ENCODE data around the gene LGR6.
"Not testable (repeated sequence)": the region's sequence is repeated elsewhere in the genome, so short reads cannot be mapped to it uniquely, and the experiment has no call there.

LGR6 gene

DNA sequence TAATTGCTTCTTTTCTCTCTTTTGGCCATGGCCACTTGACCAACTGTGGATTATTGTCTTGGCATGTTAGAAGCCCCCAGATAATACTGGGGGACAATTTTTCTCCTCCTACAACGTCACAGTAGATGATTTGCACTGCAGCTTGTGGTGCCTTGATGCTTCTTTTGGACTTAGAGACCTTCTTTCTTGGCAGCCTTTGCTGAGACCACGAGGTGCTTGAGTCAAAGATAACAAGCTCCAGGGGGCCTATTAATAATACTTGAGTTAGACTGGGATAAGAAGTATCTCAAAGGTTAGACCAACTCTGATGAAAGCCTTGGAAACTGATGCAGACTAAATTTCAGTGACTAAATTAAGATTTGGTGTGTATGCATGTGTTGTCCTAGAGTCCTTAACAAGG is 158.1 kb downstream of the LGR6 start:
- Histone ChIP-seq H4K20me1 (ENCODE audit: insufficient read depth, low read length) (no peaks in the 10 kb centered on the region), H3K27me3 (ENCODE audit: low read depth, low read length) (no peaks in the 10 kb centered on the region), H3K27ac (ENCODE audit: low read length) (no peak overlapping the region), H3K4me2 (ENCODE audit: low read length) (no peak overlapping the region), H3K4me1 (ENCODE audit: low read length) (peaks cover 14% of the 10 kb centered on the region), H3K79me2 (ENCODE audit: low read length) (peaks cover 4% of the 10 kb centered on the region; the same call in 1 of the 2 replicates), H3K36me3 (replicated peaks; ENCODE audit: low read depth, low read length) (no peaks in the 10 kb centered on the region), H3K9me3 (ENCODE audit: insufficient read depth, low read length) (no peaks in the 10 kb centered on the region), H3K4me3 (ENCODE audit: low read length) (no peak overlapping the region), H3K9ac (ENCODE audit: low read length) (no peak overlapping the region), H2AFZ (ENCODE audit: low read depth, low read length) (no peak overlapping the region)
- TF ChIP-seq, protein P1, sequence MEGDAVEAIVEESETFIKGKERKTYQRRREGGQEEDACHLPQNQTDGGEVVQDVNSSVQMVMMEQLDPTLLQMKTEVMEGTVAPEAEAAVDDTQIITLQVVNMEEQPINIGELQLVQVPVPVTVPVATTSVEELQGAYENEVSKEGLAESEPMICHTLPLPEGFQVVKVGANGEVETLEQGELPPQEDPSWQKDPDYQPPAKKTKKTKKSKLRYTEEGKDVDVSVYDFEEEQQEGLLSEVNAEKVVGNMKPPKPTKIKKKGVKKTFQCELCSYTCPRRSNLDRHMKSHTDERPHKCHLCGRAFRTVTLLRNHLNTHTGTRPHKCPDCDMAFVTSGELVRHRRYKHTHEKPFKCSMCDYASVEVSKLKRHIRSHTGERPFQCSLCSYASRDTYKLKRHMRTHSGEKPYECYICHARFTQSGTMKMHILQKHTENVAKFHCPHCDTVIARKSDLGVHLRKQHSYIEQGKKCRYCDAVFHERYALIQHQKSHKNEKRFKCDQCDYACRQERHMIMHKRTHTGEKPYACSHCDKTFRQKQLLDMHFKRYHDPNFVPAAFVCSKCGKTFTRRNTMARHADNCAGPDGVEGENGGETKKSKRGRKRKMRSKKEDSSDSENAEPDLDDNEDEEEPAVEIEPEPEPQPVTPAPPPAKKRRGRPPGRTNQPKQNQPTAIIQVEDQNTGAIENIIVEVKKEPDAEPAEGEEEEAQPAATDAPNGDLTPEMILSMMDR (IDR thresholded peaks at IDR 0.05; ENCODE audit: low read depth, low read length), result no peak
- no peak for TF ChIP-seq EZH2phosphoT487 (IDR thresholded peaks at IDR 0.05; ENCODE audit: low read depth)

DNA sequence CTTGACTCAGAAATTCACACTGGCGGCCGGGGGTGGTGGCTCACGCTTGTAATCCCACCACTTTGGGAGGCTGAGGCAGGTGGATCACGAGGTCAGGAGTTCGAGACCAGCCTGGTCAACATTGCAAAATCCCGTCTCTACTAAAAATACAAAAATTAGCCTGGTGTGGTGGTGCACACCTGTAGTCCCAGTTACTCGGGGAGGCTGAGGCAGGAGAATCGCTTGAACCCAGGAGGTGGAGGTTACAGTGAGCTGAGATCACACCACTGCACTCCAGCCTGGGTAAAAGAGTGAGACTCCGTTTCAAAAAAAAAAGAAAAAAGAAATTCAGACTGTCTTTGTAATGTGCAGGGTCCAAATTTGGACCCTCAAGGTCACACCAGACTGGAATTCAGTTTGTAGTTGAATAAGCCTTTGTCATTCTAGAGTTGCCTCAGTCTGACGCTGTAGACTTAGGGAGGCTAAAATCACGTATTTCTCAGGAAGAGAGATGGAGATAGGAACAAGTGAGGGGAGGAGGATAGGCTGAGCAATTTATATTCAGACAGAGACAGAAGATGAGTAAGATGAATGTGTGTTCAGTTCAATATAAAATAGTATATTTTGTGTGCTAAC is 159.1 kb downstream of the LGR6 start:
- H3K9ac ChIP-seq (ENCODE audit: low read length); H4K20me1 ChIP-seq (ENCODE audit: insufficient read depth, low read length); H2AFZ ChIP-seq (ENCODE audit: low read depth, low read length); H3K36me3 ChIP-seq (replicated peaks; ENCODE audit: low read depth, low read length); H3K27me3 ChIP-seq (ENCODE audit: low read depth, low read length); H3K79me2 ChIP-seq (ENCODE audit: low read length); H3K9me3 ChIP-seq (ENCODE audit: insufficient read depth, low read length); H3K27ac ChIP-seq (ENCODE audit: low read length); H3K4me2 ChIP-seq (ENCODE audit: low read length); H3K4me3 ChIP-seq (ENCODE audit: low read length): not testable (repeated sequence)
- H3K4me1 ChIP-seq (ENCODE audit: low read length), result peaks cover 13% of the 10 kb centered on the region

DNA sequence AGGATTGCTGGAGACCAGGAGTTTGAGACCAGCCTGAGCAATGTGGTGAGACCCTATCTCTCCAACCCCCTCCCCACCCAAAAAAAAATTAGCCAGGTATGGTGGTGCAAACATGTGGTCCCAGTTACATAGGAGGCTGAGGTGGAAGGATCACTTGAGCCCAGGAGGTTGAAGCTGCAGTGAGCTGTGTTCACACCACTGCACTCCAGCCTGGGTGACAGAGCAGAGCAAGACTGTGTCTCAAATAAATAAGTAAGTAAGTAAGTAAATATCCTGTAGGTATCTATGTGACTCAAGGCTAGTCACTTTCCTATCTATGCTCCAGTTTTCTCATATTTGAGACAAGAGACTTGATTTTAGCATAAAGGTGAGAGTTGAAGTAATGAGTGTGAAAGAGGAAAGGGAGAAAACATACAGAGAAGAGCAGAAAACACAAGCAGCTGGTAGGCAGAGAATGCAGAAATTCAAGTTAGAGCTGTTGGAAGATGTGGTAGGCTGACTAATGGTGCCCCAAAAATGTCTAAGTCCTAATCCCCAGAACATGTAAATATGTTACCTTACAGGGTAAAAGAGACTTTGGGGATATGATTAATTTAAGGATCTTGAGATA is 162.4 kb downstream of the LGR6 start:
- Histone ChIP-seq H2AFZ (ENCODE audit: low read depth, low read length) (no peak overlapping the region), H3K27me3 (ENCODE audit: low read depth, low read length) (no peaks in the 10 kb centered on the region), H4K20me1 (ENCODE audit: insufficient read depth, low read length) (no peaks in the 10 kb centered on the region), H3K36me3 (replicated peaks; ENCODE audit: low read depth, low read length) (no peaks in the 10 kb centered on the region), H3K9me3 (ENCODE audit: insufficient read depth, low read length) (no peaks in the 10 kb centered on the region), H3K27ac (ENCODE audit: low read length) (no peak overlapping the region), H3K4me3 (ENCODE audit: low read length) (no peak overlapping the region), H3K4me1 (ENCODE audit: low read length) (no peaks in the 10 kb centered on the region), H3K4me2 (ENCODE audit: low read length) (no peak overlapping the region), H3K79me2 (ENCODE audit: low read length) (no peaks in the 10 kb centered on the region), H3K9ac (ENCODE audit: low read length) (no peak overlapping the region)
- TF ChIP-seq, protein P1 (IDR thresholded peaks at IDR 0.05; ENCODE audit: low read depth, low read length), result no peak
- no peak for TF ChIP-seq EZH2phosphoT487 (IDR thresholded peaks at IDR 0.05; ENCODE audit: low read depth)

DNA sequence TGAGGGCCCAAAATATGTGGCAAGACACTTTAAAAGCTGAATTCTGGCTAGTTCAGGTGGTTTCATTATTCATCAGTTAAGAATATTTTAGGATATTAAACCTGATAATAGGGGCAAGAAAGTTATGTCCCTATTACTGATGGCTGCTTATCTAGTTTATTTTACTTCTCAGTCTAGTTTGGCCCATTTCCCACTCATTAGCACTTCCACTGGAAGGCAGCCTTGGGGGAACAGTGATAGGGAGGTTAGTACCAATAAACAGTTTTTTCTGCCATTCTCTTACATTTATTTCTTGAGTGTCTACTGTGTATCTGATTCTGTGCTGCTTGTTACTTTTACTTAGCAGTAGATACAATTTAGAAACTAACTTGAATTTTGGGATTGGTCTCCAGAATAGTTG is 163.9 kb downstream of the LGR6 start:
- no peak overlapping the region for H3K27ac ChIP-seq (ENCODE audit: low read length)
- no peaks in the 10 kb centered on the region for H4K20me1 ChIP-seq (ENCODE audit: insufficient read depth, low read length)
- H3K9me3 ChIP-seq (ENCODE audit: insufficient read depth, low read length), result no peaks in the 10 kb centered on the region
- H3K4me3 ChIP-seq (ENCODE audit: low read length), result no peak overlapping the region
- no peaks in the 10 kb centered on the region for H3K36me3 ChIP-seq (replicated peaks; ENCODE audit: low read depth, low read length)
- no peak overlapping the region for H2AFZ ChIP-seq (ENCODE audit: low read depth, low read length)
- H3K4me2 ChIP-seq (ENCODE audit: low read length), result no peak overlapping the region
- H3K9ac ChIP-seq (ENCODE audit: low read length), result no peak overlapping the region
- H3K79me2 ChIP-seq (ENCODE audit: low read length), result no peaks in the 10 kb centered on the region
- H3K4me1 ChIP-seq (ENCODE audit: low read length), result no peaks in the 10 kb centered on the region
- TF ChIP-seq EZH2phosphoT487 (IDR thresholded peaks at IDR 0.05; ENCODE audit: low read depth), result no peak
- TF ChIP-seq, protein P1 (IDR thresholded peaks at IDR 0.05; ENCODE audit: low read depth, low read length), result no peak
- no peaks in the 10 kb centered on the region for H3K27me3 ChIP-seq (ENCODE audit: low read depth, low read length)
